Hepatocyte (in vitro differentiated cells): ENCODE measurements around the gene TSPAN12. TPM values are rescaled to one million over a fixed set of nuclear protein-coding genes. Genes with fewer than 3 reads are reported as not detected.
"Not testable (repeated sequence)": the region's sequence is repeated elsewhere in the genome, so short reads cannot be mapped to it uniquely, and the experiment has no call there.

Source experiments
- DNase-seq: peaks from one replicate; pipeline ENCODE4 v3.0.0-alpha.2; 2016; ENCODE audit warnings: low spot score
- H2AFZ ChIP-seq: fragments of 200-600 bp; sonication (generic); 2 replicates; pipeline ENCODE4 v1.6.0; 2016; ENCODE audit warnings: antibody characterized with exemption, mild to moderate bottlenecking
- H3K27ac ChIP-seq: fragments of 200-600 bp; sonication (generic); 2 replicates; pipeline ENCODE4 v1.5.1; 2016; ENCODE audit warnings: mild to moderate bottlenecking
- H3K27me3 ChIP-seq: fragments of 200-600 bp; sonication (generic); 2 replicates; pipeline ENCODE4 v1.6.1; 2016
- H3K36me3 ChIP-seq: fragments of 200-600 bp; sonication (generic); replicated peaks from 2 replicates; pipeline ENCODE4 v1.5.1; 2016; ENCODE audit warnings: low read depth; ENCODE audit not compliant: insufficient read depth
- H3K4me1 ChIP-seq: fragments of 200-600 bp; sonication (generic); 2 replicates; pipeline ENCODE4 v1.5.1; 2016; ENCODE audit warnings: mild to moderate bottlenecking, moderate library complexity; ENCODE audit not compliant: insufficient read depth
- H3K4me2 ChIP-seq: fragments of 200-600 bp; sonication (generic); 2 replicates; pipeline ENCODE4 v1.6.0; 2016
- H3K4me3 ChIP-seq: fragments of 200-600 bp; sonication (generic); 2 replicates; pipeline ENCODE4 v1.5.1; 2016; ENCODE audit warnings: mild to moderate bottlenecking
- H3K79me2 ChIP-seq: fragments of 200-600 bp; sonication (generic); 2 replicates; pipeline ENCODE4 v1.6.0; 2017; ENCODE audit warnings: mild to moderate bottlenecking
- H3K9me2 ChIP-seq: fragments of 200-600 bp; sonication (generic); replicated peaks from 2 replicates; pipeline ENCODE4 v1.6.0; 2017; ENCODE audit warnings: mild to moderate bottlenecking; ENCODE audit not compliant: insufficient read depth
- H3K9me3 ChIP-seq: fragments of 200-600 bp; sonication (generic); 2 replicates; pipeline ENCODE4 v1.5.1; 2016; ENCODE audit warnings: low read depth, mild to moderate bottlenecking
- H4K20me1 ChIP-seq: fragments of 200-600 bp; sonication (generic); 2 replicates; pipeline ENCODE4 v1.6.0; 2016; ENCODE audit warnings: mild to moderate bottlenecking; ENCODE audit not compliant: insufficient read depth, poor library complexity, severe bottlenecking
- CTCF ChIP-seq: fragments of 200-600 bp; sonication (generic); IDR thresholded peaks from 2 replicates; pipeline ENCODE4 v1.5.1; 2016; ENCODE audit warnings: antibody characterized with exemption, mild to moderate bottlenecking; ENCODE audit not compliant: poor library complexity
- EZH2 ChIP-seq: fragments of 200-600 bp; sonication (generic); IDR thresholded peaks from 2 replicates; pipeline ENCODE4 v1.6.1; 2016; ENCODE audit warnings: antibody characterized with exemption, mild to moderate bottlenecking, borderline replicate concordance
- EZH2phosphoT487 ChIP-seq: fragments of 200-600 bp; sonication (generic); IDR thresholded peaks from one replicate; pipeline ENCODE4 v1.6.1; 2018; ENCODE audit warnings: antibody characterized with exemption, mild to moderate bottlenecking, low read depth, moderate library complexity; ENCODE audit not compliant: unreplicated experiment, severe bottlenecking
- WGBS: methylation state at CpG from one replicate; pipeline ENCODE4 v1.1.6; 2016; ENCODE audit warnings: low lambda C conversion rate; ENCODE audit errors: missing lambda C conversion rate; 5-methylcytosine and 5-hydroxymethylcytosine counted together
- polyA plus RNA-seq: library from polyadenylated mRNA; unstranded; fragments of >200 nt; fragmentation: Nextera tagmentation; extraction: Ambion mirVana; gene quantifications from 2 replicates; pipeline ENCODE4 v1.2.1, GENCODE V29; 2016
- total RNA-seq: library from RNA; depleted of rRNA; stranded (reverse); fragments of >200 nt; gene quantifications from 2 replicates; pipeline ENCODE4 v1.2.3, GENCODE V29; 2014

TSPAN12 gene
- total and polyA plus RNA-seq, 2 experiments from 2014 or later = 16.8 to 26.0 TPM

GRCh38 chr7:120783721-120784120 is 74.2 kb downstream of the TSPAN12 start:
- no peak overlapping the region for H2AFZ ChIP-seq
- H3K4me1 ChIP-seq = no peaks in the 10 kb centered on the region
- no peak overlapping the region for H3K4me3 ChIP-seq
- DNase-seq = no peak
- no peaks in the 10 kb centered on the region for H3K9me3 ChIP-seq
- no peaks in the 10 kb centered on the region for H4K20me1 ChIP-seq
- no peaks in the 10 kb centered on the region for H3K36me3 ChIP-seq
- 56% methylated on average over 5 of the region's 5 CpGs for WGBS
- H3K9me2 ChIP-seq = no peaks in the 10 kb centered on the region
- no peaks in the 10 kb centered on the region for H3K27me3 ChIP-seq
- H3K4me2 ChIP-seq = no peak overlapping the region
- no peak for TF ChIP-seq CTCF
- no peak for TF ChIP-seq EZH2phosphoT487
- TF ChIP-seq EZH2 = no peak
- H3K27ac ChIP-seq = no peak overlapping the region
- no peaks in the 10 kb centered on the region for H3K79me2 ChIP-seq

GRCh38 chr7:120783273-120783672 is 74.7 kb downstream of the TSPAN12 start:
- 74% methylated on average over 6 of the region's 6 CpGs for WGBS
- Histone ChIP-seq H3K4me1 (no peaks in the 10 kb centered on the region), H3K27me3 (no peaks in the 10 kb centered on the region), H3K4me3 (no peak overlapping the region), H3K9me2 (no peaks in the 10 kb centered on the region), H2AFZ (no peak overlapping the region), H3K9me3 (no peaks in the 10 kb centered on the region), H3K79me2 (no peaks in the 10 kb centered on the region), H3K36me3 (no peaks in the 10 kb centered on the region), H3K4me2 (no peak overlapping the region), H3K27ac (no peak overlapping the region), H4K20me1 (no peaks in the 10 kb centered on the region)
- TF ChIP-seq EZH2phosphoT487 (no peak), CTCF (no peak), EZH2 (no peak)
- no peak for DNase-seq

- not testable (repeated sequence) for H3K4me1 ChIP-seq, H3K4me2 ChIP-seq, H3K9me3 ChIP-seq, H3K36me3 ChIP-seq, H3K9me2 ChIP-seq, H3K27me3 ChIP-seq, H4K20me1 ChIP-seq, DNase-seq, H3K27ac ChIP-seq, H3K4me3 ChIP-seq, H3K79me2 ChIP-seq, H2AFZ ChIP-seq
- 88% methylated on average over 10 of the region's 10 CpGs for WGBS
Measured at GRCh38 chr7:120781924-120782323, 76.0 kb downstream of the TSPAN12 start.

- Histone ChIP-seq H3K4me1 (no peaks in the 10 kb centered on the region), H3K4me2 (no peak overlapping the region), H3K9me3 (no peaks in the 10 kb centered on the region), H4K20me1 (no peaks in the 10 kb centered on the region), H3K36me3 (no peaks in the 10 kb centered on the region), H3K27ac (no peak overlapping the region), H2AFZ (no peak overlapping the region), H3K9me2 (no peaks in the 10 kb centered on the region), H3K27me3 (no peaks in the 10 kb centered on the region), H3K79me2 (no peaks in the 10 kb centered on the region), H3K4me3 (no peak overlapping the region)
- no peak for DNase-seq
- TF ChIP-seq CTCF (no peak), EZH2 (no peak), EZH2phosphoT487 (no peak)
- WGBS = 50% methylated on average over 6 of the region's 6 CpGs
Measured at GRCh38 chr7:120780938-120781337, 77.0 kb downstream of the TSPAN12 start.

- not testable (repeated sequence) for DNase-seq, H3K9me2 ChIP-seq, H2AFZ ChIP-seq, H4K20me1 ChIP-seq, H3K4me2 ChIP-seq, H3K27me3 ChIP-seq, H3K27ac ChIP-seq, H3K4me3 ChIP-seq, H3K9me3 ChIP-seq, H3K4me1 ChIP-seq, H3K36me3 ChIP-seq, H3K79me2 ChIP-seq
- 91% methylated on average over 7 of the region's 7 CpGs for WGBS
Measured at GRCh38 chr7:120780451-120780850, 77.5 kb downstream of the TSPAN12 start.

GRCh38 chr7:120779078-120779477 is 78.9 kb downstream of the TSPAN12 start:
- not testable (repeated sequence) for H2AFZ ChIP-seq, DNase-seq

More at GRCh38 chr7:120779078-120779477, 78.9 kb downstream of the TSPAN12 start:
- H3K36me3 ChIP-seq, H3K9me3 ChIP-seq, H3K4me1 ChIP-seq, H3K9me2 ChIP-seq, H3K79me2 ChIP-seq, H3K27me3 ChIP-seq, H3K4me2 ChIP-seq, H3K4me3 ChIP-seq, H3K27ac ChIP-seq, H4K20me1 ChIP-seq: not testable (repeated sequence)
- WGBS = 67% methylated on average over 8 of the region's 8 CpGs
